GM12878 (cell line): ENCODE data around the gene CTSA. TPM values are rescaled to one million over a fixed set of nuclear protein-coding genes. Genes with fewer than 3 reads are reported as not detected.

Source experiments
- ATAC-seq: fragments of 200-7000 bp; cut with Tn5 transposase; 3 replicates; pipeline ENCODE4 v1.9.1; 2020; ENCODE audit warnings: mild to moderate bottlenecking, moderate library complexity
- BruUV-seq: library from RNA; stranded (reverse); fragments of 400-500 nt; replicated peaks from 2 replicates; lab custom pipeline; 2021; lab: Mats Ljungman, UMichigan
- CTCF ChIA-PET: fragments of 300-600 bp; sonication (Branson Sonifier 250); formaldehyde crosslinking; extraction: SDS; loops from one replicate; lab custom pipeline; 2021; ENCODE audit warnings: inconsistent platforms; lab: Yijun Ruan, JAX
- POLR2A ChIA-PET: fragments of 350-600 bp; formaldehyde crosslinking; extraction: SDS; loops from one replicate; lab custom pipeline; 2021; ENCODE audit warnings: inconsistent platforms; lab: Charles Lee
- RAD21 ChIA-PET: fragments of 300-600 bp; sonication (Branson Sonifier 250); formaldehyde crosslinking; loops from one replicate; lab custom pipeline; 2023; ENCODE audit warnings: antibody characterized with exemption; ENCODE audit not compliant: unreplicated experiment; lab: Charles Lee
- SMC1A ChIA-PET: fragments of 300-600 bp; sonication (Branson Sonifier 250); formaldehyde crosslinking; loops from one replicate; lab custom pipeline; 2023; ENCODE audit not compliant: unreplicated experiment, uncharacterized antibody; lab: Charles Lee
- DNase-seq: peaks from one replicate; pipeline ENCODE4 v3.0.0-alpha.2; 2011; ENCODE audit warnings: low read depth, low spot score
- FAIRE-seq: peaks from 3 replicates; lab custom pipeline; 2011; peaks lifted over from hg19 to GRCh38; lab: Jason Lieb, UNC
- H2AFZ ChIP-seq: 2 replicates; pipeline ENCODE4 v1.6.0; 2011; ENCODE audit warnings: low read depth, low read length, control low read depth; ENCODE audit not compliant: control insufficient read depth
- H3K27ac ChIP-seq: 2 replicates; pipeline ENCODE4 v1.5.1; 2011; ENCODE audit warnings: control low read depth; ENCODE audit not compliant: control insufficient read depth, insufficient read depth
- H3K27me3 ChIP-seq, 2 experiments: replicated peaks in 1 of 2; 2 replicates each; pipeline versions ENCODE4 v1.6.0 to v1.6.1; 2011; ENCODE audit warnings: low read length in 1 of 2; ENCODE audit not compliant: control insufficient read depth in 2 of 2, insufficient read depth in 2 of 2
- H3K36me3 ChIP-seq, 2 experiments: 2 replicates each; pipeline ENCODE4 v1.5.1; 2011; ENCODE audit warnings: low read length in 1 of 2; ENCODE audit not compliant: control insufficient read depth in 2 of 2, insufficient read depth in 2 of 2
- H3K4me1 ChIP-seq: 2 replicates; pipeline ENCODE4 v1.6.1; 2011; ENCODE audit warnings: mild to moderate bottlenecking, low read length, moderate library complexity, mixed read lengths; ENCODE audit not compliant: control insufficient read depth, insufficient read depth
- H3K4me2 ChIP-seq: 2 replicates; pipeline ENCODE4 v1.6.0; 2011; ENCODE audit warnings: control low read depth; ENCODE audit not compliant: control insufficient read depth, insufficient read depth
- H3K4me3 ChIP-seq: fragments of 200-600 bp; sonication (generic); 2 replicates; pipeline ENCODE4 v1.5.1; 2016
- H3K79me2 ChIP-seq: 2 replicates; pipeline ENCODE4 v1.6.0; 2011; ENCODE audit warnings: low read length; ENCODE audit not compliant: control insufficient read depth, insufficient read depth
- H3K9ac ChIP-seq: 2 replicates; pipeline ENCODE4 v1.8.0; 2011; ENCODE audit warnings: low read length, control low read depth, mixed read lengths; ENCODE audit not compliant: control insufficient read depth, insufficient read depth
- H3K9me3 ChIP-seq: replicated peaks from 3 replicates; pipeline ENCODE4 v1.5.1; 2011; ENCODE audit warnings: mild to moderate bottlenecking, low read length; ENCODE audit not compliant: control insufficient read depth, insufficient read depth
- H4K20me1 ChIP-seq: 2 replicates; pipeline ENCODE4 v1.6.0; 2011; ENCODE audit not compliant: control insufficient read depth, insufficient read depth
- BACH1 ChIP-seq: fragments of 450-650 bp; IDR thresholded peaks from 2 replicates; pipeline ENCODE4 v1.6.1; 2017; ENCODE audit warnings: mild to moderate bottlenecking, borderline replicate concordance
- CREB1 ChIP-seq: IDR thresholded peaks from 2 replicates; pipeline ENCODE4 v1.6.1; 2012; ENCODE audit warnings: low read depth, mild to moderate bottlenecking, inconsistent platforms
- ESRRA ChIP-seq: IDR thresholded peaks from 2 replicates; pipeline ENCODE4 v1.6.1; 2012; ENCODE audit warnings: mild to moderate bottlenecking, low read length, improper control_type of control experiment
- HDGF ChIP-seq: fragments of 450-650 bp; IDR thresholded peaks from 2 replicates; pipeline ENCODE4 v1.6.1; 2016; ENCODE audit warnings: antibody characterized with exemption
- KDM1A ChIP-seq: fragments of 200-600 bp; sonication (generic); IDR thresholded peaks from 2 replicates; pipeline ENCODE4 v1.6.1; 2016; ENCODE audit warnings: borderline replicate concordance
- LARP7 ChIP-seq: fragments of 450-650 bp; IDR thresholded peaks from 2 replicates; pipeline ENCODE4 v1.6.1; 2017; ENCODE audit warnings: mild to moderate bottlenecking
- NFXL1 ChIP-seq: fragments of 450-650 bp; IDR thresholded peaks from 2 replicates; pipeline ENCODE4 v1.6.1; 2017; ENCODE audit warnings: antibody characterized with exemption, mild to moderate bottlenecking, borderline replicate concordance
- NFYB ChIP-seq: IDR thresholded peaks from 2 replicates; pipeline ENCODE4 v1.6.1; 2011; ENCODE audit warnings: low read depth, mild to moderate bottlenecking, low read length, improper control_type of control experiment, moderate library complexity; ENCODE audit not compliant: insufficient read depth
- POU2F2 ChIP-seq: IDR thresholded peaks from 3 replicates; pipeline ENCODE4 v1.6.1; 2011; ENCODE audit warnings: low read depth, mild to moderate bottlenecking, low read length, borderline replicate concordance
- RAD51 ChIP-seq: fragments of 450-650 bp; IDR thresholded peaks from 2 replicates; pipeline ENCODE4 v1.6.1; 2016; ENCODE audit warnings: moderate library complexity, mild to moderate bottlenecking, inconsistent platforms
- SMC3 ChIP-seq: IDR thresholded peaks from 2 replicates; pipeline ENCODE4 v1.6.1; 2011; ENCODE audit warnings: low read length, improper control_type of control experiment, borderline replicate concordance
- STAT3 ChIP-seq: IDR thresholded peaks from 2 replicates; pipeline ENCODE4 v1.6.1; 2011; ENCODE audit warnings: low read depth, low read length, improper control_type of control experiment
- SUZ12 ChIP-seq: fragments of 200-600 bp; sonication (generic); IDR thresholded peaks from one replicate; pipeline ENCODE4 v1.6.1; 2018; ENCODE audit warnings: antibody characterized with exemption, mild to moderate bottlenecking; ENCODE audit not compliant: unreplicated experiment
- YBX1 ChIP-seq: fragments of 450-650 bp; IDR thresholded peaks from 2 replicates; pipeline ENCODE4 v1.6.1; 2016; ENCODE audit warnings: antibody characterized with exemption
- YY1 ChIP-seq: IDR thresholded peaks from 2 replicates; pipeline ENCODE4 v1.6.1; 2011; ENCODE audit warnings: low read depth, mild to moderate bottlenecking, low read length
- ZNF207 ChIP-seq: fragments of 450-650 bp; IDR thresholded peaks from 2 replicates; pipeline ENCODE4 v1.6.1; 2014; ENCODE audit warnings: antibody characterized with exemption, mild to moderate bottlenecking, borderline replicate concordance
- ZNF24 ChIP-seq: fragments of 450-650 bp; IDR thresholded peaks from 2 replicates; pipeline ENCODE4 v1.6.1; 2017; ENCODE audit warnings: antibody characterized with exemption, mild to moderate bottlenecking
- WGBS: methylation state at CpG from one replicate; pipeline ENCODE4 v1.1.6; 2016; ENCODE audit warnings: low lambda C conversion rate; ENCODE audit not compliant: insufficient replicate concordance, insufficient coverage; ENCODE audit errors: missing lambda C conversion rate; 5-methylcytosine and 5-hydroxymethylcytosine counted together
- in situ Hi-C: fragments of 300-500 bp; cut with MboI; formaldehyde crosslinking; loops from 9 replicates; pipeline ENCODE4 v1.14.3; 2018; ENCODE audit warnings: mixed read lengths
- intact Hi-C: fragments of 100-400 bp; cut with micrococcal nuclease; formaldehyde crosslinking; loops from one replicate; pipeline ENCODE4 v1.14.2; 2022; ENCODE audit not compliant: unreplicated experiment
- polyA plus RNA-seq, 11 experiments: library from polyadenylated mRNA; depleted of rRNA in 4 of 11; unstranded in 6 of 11; stranded (reverse) in 5 of 11; fragments of >200 nt; fragmentation: Nextera tagmentation in 4 of 11; fragmentation: Illumina TruSeq in 1 of 11; extraction: Ambion mirVana in 4 of 11; extraction: Trizol in 1 of 11; gene quantifications; 1 replicate in 1 of 11; 2 replicates in 10 of 11; pipeline versions ENCODE4 v1.2.1 to v1.2.3, GENCODE V29; 2011 to 2016; ENCODE audit warnings: inconsistent platforms in 2 of 11, missing spikeins in 2 of 11, low read depth in 1 of 11
- total RNA-seq, 4 experiments: library from RNA; depleted of rRNA in 3 of 4; stranded (reverse); fragments of >200 nt in 3 of 4; fragmentation: Illumina TruSeq in 1 of 4; extraction: Trizol in 1 of 4; gene quantifications; 2 replicates each; pipeline versions ENCODE4 v1.2.1 to v1.2.3, GENCODE V29; 2013 to 2021
- TF ChIP-seq, protein P1 (sequence below), 3 experiments: IDR thresholded peaks in 2 of 3; conservative IDR thresholded peaks in 1 of 3; 2 replicates each; pipeline ENCODE4 v1.5.1; 2011; ENCODE audit warnings: low read depth in 3 of 3, low read length in 3 of 3, mild to moderate bottlenecking in 3 of 3, control low read depth in 2 of 3, moderate library complexity in 2 of 3, inconsistent platforms in 1 of 3, mixed read lengths in 1 of 3; ENCODE audit not compliant: control insufficient read depth in 2 of 3, insufficient read depth in 1 of 3; ENCODE audit errors: extremely low read depth in 1 of 3
- TF ChIP-seq, protein P2 (sequence below): fragments of 450-650 bp; IDR thresholded peaks from 2 replicates; pipeline ENCODE4 v1.6.1; 2017; ENCODE audit warnings: mild to moderate bottlenecking, low read depth, inconsistent platforms; ENCODE audit not compliant: poor library complexity, severe bottlenecking
- TF ChIP-seq, protein P3 (sequence below): fragments of 450-650 bp; IDR thresholded peaks from 2 replicates; pipeline ENCODE4 v1.6.1; 2017; ENCODE audit warnings: low read depth, mild to moderate bottlenecking, moderate library complexity

CTSA gene
- total and polyA plus RNA-seq, 10 of the 15 experiments (the other 5 are each of a cell fraction or from before 2014, with no cell fraction given), result 7.1 to 67.0 (median 36.2) TPM

DNA sequence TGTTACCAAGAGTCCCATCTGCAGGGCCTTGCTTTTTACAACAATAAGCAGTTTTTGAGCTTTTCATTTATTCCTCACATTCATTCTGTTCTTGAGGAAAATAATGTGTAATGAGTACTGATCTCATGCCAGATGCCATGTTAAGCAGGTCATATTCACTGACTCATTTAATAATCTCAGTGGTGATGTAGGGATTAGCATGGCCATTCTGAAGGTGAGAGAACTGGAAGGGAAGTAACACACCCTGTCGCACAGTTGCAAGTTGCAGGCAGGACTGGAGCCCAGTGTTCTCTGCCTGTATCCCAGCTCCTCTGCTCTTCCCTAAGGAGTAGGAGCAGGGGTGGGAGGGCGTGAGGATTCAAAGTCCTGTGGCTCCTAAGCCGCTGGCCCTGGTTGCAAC is 48.9 kb downstream of the CTSA start (continued):
- no peak for TF ChIP-seq ZNF207
- no peak for TF ChIP-seq LARP7
- TF ChIP-seq STAT3, result no peak
- TF ChIP-seq BACH1, result no peak
- TF ChIP-seq SMC3, result no peak
- TF ChIP-seq, protein P1, sequence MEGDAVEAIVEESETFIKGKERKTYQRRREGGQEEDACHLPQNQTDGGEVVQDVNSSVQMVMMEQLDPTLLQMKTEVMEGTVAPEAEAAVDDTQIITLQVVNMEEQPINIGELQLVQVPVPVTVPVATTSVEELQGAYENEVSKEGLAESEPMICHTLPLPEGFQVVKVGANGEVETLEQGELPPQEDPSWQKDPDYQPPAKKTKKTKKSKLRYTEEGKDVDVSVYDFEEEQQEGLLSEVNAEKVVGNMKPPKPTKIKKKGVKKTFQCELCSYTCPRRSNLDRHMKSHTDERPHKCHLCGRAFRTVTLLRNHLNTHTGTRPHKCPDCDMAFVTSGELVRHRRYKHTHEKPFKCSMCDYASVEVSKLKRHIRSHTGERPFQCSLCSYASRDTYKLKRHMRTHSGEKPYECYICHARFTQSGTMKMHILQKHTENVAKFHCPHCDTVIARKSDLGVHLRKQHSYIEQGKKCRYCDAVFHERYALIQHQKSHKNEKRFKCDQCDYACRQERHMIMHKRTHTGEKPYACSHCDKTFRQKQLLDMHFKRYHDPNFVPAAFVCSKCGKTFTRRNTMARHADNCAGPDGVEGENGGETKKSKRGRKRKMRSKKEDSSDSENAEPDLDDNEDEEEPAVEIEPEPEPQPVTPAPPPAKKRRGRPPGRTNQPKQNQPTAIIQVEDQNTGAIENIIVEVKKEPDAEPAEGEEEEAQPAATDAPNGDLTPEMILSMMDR (IDR thresholded peaks at IDR 0.05 in 2 of 3, conservative IDR thresholded peaks at IDR 0.05 in 1 of 3; ENCODE audit: control insufficient read depth in 2 of 3, extremely low read depth in 1 of 3, insufficient read depth in 1 of 3, low read depth in 3 of 3, low read length in 3 of 3), result no peak

DNA sequence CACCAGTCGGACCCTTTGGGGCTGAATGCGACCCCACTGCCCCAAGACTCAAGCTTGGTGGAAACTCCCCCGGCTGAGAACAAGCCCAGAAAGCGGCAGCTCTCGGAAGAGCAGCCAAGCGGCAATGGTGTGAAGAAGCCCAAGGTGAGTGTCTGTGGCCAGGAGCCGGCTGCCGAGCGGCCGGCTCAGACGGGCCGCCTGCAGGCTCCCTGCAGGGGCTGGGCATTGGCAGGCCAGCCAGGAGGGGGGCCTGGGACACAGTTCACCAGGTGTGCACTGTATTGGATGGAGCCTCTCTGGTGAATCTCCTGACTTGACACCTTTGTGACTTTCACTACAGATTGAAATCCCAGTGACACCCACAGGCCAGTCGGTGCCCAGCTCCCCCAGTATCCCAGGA is 49.3 kb downstream of the CTSA start:
- SMC1A ChIA-PET, result no interaction called here
- H3K4me3 ChIP-seq, result no peak overlapping the region
- TF ChIP-seq NFXL1 (no peak), SUZ12 (no peak), POU2F2 (no peak), YBX1 (no peak), HDGF (no peak), ZNF24 (no peak), CREB1 (no peak), ESRRA (no peak), KDM1A (no peak), NFYB (no peak), RAD51 (no peak), YY1 (no peak)
- TF ChIP-seq, protein P2, sequence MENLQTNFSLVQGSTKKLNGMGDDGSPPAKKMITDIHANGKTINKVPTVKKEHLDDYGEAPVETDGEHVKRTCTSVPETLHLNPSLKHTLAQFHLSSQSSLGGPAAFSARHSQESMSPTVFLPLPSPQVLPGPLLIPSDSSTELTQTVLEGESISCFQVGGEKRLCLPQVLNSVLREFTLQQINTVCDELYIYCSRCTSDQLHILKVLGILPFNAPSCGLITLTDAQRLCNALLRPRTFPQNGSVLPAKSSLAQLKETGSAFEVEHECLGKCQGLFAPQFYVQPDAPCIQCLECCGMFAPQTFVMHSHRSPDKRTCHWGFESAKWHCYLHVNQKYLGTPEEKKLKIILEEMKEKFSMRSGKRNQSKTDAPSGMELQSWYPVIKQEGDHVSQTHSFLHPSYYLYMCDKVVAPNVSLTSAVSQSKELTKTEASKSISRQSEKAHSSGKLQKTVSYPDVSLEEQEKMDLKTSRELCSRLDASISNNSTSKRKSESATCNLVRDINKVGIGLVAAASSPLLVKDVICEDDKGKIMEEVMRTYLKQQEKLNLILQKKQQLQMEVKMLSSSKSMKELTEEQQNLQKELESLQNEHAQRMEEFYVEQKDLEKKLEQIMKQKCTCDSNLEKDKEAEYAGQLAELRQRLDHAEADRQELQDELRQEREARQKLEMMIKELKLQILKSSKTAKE, result no peak
- TF ChIP-seq, protein P3, sequence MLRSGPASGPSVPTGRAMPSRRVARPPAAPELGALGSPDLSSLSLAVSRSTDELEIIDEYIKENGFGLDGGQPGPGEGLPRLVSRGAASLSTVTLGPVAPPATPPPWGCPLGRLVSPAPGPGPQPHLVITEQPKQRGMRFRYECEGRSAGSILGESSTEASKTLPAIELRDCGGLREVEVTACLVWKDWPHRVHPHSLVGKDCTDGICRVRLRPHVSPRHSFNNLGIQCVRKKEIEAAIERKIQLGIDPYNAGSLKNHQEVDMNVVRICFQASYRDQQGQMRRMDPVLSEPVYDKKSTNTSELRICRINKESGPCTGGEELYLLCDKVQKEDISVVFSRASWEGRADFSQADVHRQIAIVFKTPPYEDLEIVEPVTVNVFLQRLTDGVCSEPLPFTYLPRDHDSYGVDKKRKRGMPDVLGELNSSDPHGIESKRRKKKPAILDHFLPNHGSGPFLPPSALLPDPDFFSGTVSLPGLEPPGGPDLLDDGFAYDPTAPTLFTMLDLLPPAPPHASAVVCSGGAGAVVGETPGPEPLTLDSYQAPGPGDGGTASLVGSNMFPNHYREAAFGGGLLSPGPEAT, result no peak

More for the DNA sequence above, 49.3 kb downstream of the CTSA start:
- ChIA-PET RAD21 (no interaction called here), CTCF (interaction anchor here (1.0 kb wide), 1 partner anchor 22 kb away, joined by 3 read pairs; no protein-coding TSS in a partner anchor), POLR2A (interaction anchor here (0.6 kb wide), 1 partner anchor 39 kb away, joined by 3 read pairs; no protein-coding TSS in a partner anchor)
- Histone ChIP-seq H3K79me2 (peaks cover 8% of the 10 kb centered on the region), H3K27me3 (no peaks in the 10 kb centered on the region), H3K36me3 (peaks cover 26 to 29% of the 10 kb centered on the region in 2 experiments), H2AFZ (no peak overlapping the region), H4K20me1 (no peaks in the 10 kb centered on the region), H3K4me2 (no peak overlapping the region), H3K27ac (no peak overlapping the region), H3K9me3 (no peaks in the 10 kb centered on the region), H3K9ac (no peak overlapping the region), H3K4me1 (no peaks in the 10 kb centered on the region)
- BruUV-seq, result no TSS peak
- in situ Hi-C loops, result no loop called here
- DNase-seq (no peak), FAIRE-seq (no peak), ATAC-seq (no peak)
- intact Hi-C loops, result no loop called here
- WGBS, result 94% methylated on average over 13 of the region's 13 CpGs
